OCI-M2 (cell line): ENCODE measurements around the gene MAP4K1.
"Not testable (repeated sequence)": the region's sequence is repeated elsewhere in the genome, so short reads cannot be mapped to it uniquely, and the experiment has no call there.

Experiments
- DNase-seq: peaks from one replicate; lab custom pipeline; 2025; ENCODE audit not compliant: unreplicated experiment; lab: John Stamatoyannopoulos, UW

Gene MAP4K1

GRCh38 chr19:38653028-38653571, 35.3 kb upstream of the MAP4K1 start:
- no peak for DNase-seq

- DNase-seq: no peak
These were observed 33.3 kb upstream of the MAP4K1 start for GRCh38 chr19:38650911-38651584.

- no peak for DNase-seq
These were observed 32.5 kb upstream of the MAP4K1 start for GRCh38 chr19:38650172-38650775.

- no peak for DNase-seq
These were observed 31.8 kb upstream of the MAP4K1 start for GRCh38 chr19:38649305-38650171.

- no peak for DNase-seq
These were observed 31.1 kb upstream of the MAP4K1 start for GRCh38 chr19:38648769-38649304.

GRCh38 chr19:38647966-38648768, 30.4 kb upstream of the MAP4K1 start:
- no peak for DNase-seq

GRCh38 chr19:38647368-38647965, 29.7 kb upstream of the MAP4K1 start, which contains the start of gene ACTN4:
TSS of gene ACTN4 (plus strand) at chr19:38647649. CDS start at chr19:38647746, 97 bp downstream.
- peak; percentile 98 for DNase-seq

- no peak for DNase-seq
These were observed 27.0 kb upstream of the MAP4K1 start for GRCh38 chr19:38644719-38645118.

- DNase-seq: no peak
These were observed 24.4 kb upstream of the MAP4K1 start for GRCh38 chr19:38642176-38642575.

- DNase-seq: no peak
These were observed 22.6 kb upstream of the MAP4K1 start for GRCh38 chr19:38640368-38640767.

GRCh38 chr19:38639679-38640078, 21.9 kb upstream of the MAP4K1 start:
- no peak for DNase-seq

- DNase-seq: no peak
These were observed 20.7 kb upstream of the MAP4K1 start for GRCh38 chr19:38638461-38638860.

GRCh38 chr19:38635483-38636399, 18.0 kb upstream of the MAP4K1 start:
- DNase-seq: no peak

GRCh38 chr19:38634757-38635482, 17.2 kb upstream of the MAP4K1 start:
- DNase-seq: peak; percentile 83

- no peak for DNase-seq
These were observed 14.9 kb upstream of the MAP4K1 start for GRCh38 chr19:38632476-38633213.

- not testable (repeated sequence) for DNase-seq
These were observed 14.2 kb upstream of the MAP4K1 start for GRCh38 chr19:38631811-38632475.

GRCh38 chr19:38631301-38631700, 13.5 kb upstream of the MAP4K1 start:
- not testable (repeated sequence) for DNase-seq
